ENCODE data around the gene MROH7.

MROH7 gene

GRCh38 chr1:54595956-54596498 lies 45.6 kb upstream of the MROH7 start:
- no peaks in the 10 kb centered on the region for H3F3A ChIP-seq (ENCODE audit: low read depth)
- H2AFZ ChIP-seq (ENCODE audit: low read length), result no peak overlapping the region
- no peaks in the 10 kb centered on the region for H3K9me3 ChIP-seq (ENCODE audit: insufficient read depth, low read depth, low read length)
- no peak overlapping the region for H3K4me3 ChIP-seq (ENCODE audit: low read length, poor library complexity, severe bottlenecking)
- H3K9ac ChIP-seq (ENCODE audit: low read depth, low read length, poor library complexity, severe bottlenecking), result no peak overlapping the region
- no peak overlapping the region for H3K4me2 ChIP-seq (ENCODE audit: low read depth, low read length, poor library complexity, severe bottlenecking)
- no peaks in the 10 kb centered on the region for H3K27me3 ChIP-seq (ENCODE audit: insufficient read depth, low read length, poor library complexity, severe bottlenecking)
- H3K36me3 ChIP-seq (ENCODE audit: insufficient read depth, low read length), result no peaks in the 10 kb centered on the region
- H3K79me2 ChIP-seq (ENCODE audit: insufficient read depth, low read length), result no peaks in the 10 kb centered on the region
- TF ChIP-seq CTCF (conservative IDR thresholded peaks at IDR 0.05; ENCODE audit: low read length), result no peak
- TF ChIP-seq EZH2phosphoT487 (IDR thresholded peaks at IDR 0.05; ENCODE audit: borderline replicate concordance), result no peak
- H4K20me1 ChIP-seq (ENCODE audit: insufficient read depth, low read length, poor library complexity, severe bottlenecking), result no peaks in the 10 kb centered on the region
- peaks cover 10% of the 10 kb centered on the region for H3K4me1 ChIP-seq (ENCODE audit: insufficient read depth, low read length, poor library complexity, severe bottlenecking)
- H3K9me2 ChIP-seq (replicated peaks; ENCODE audit: low read depth, low read length), result no peaks in the 10 kb centered on the region

- H3F3A ChIP-seq (ENCODE audit: low read depth), result no peaks in the 10 kb centered on the region
- no peaks in the 10 kb centered on the region for H3K36me3 ChIP-seq (ENCODE audit: insufficient read depth, low read length)
- TF ChIP-seq CTCF (conservative IDR thresholded peaks at IDR 0.05; ENCODE audit: low read length), result no peak
- TF ChIP-seq EZH2phosphoT487 (IDR thresholded peaks at IDR 0.05; ENCODE audit: borderline replicate concordance), result no peak
- H3K4me1 ChIP-seq (ENCODE audit: insufficient read depth, low read length, poor library complexity, severe bottlenecking), result peaks cover 10% of the 10 kb centered on the region
- no peaks in the 10 kb centered on the region for H3K79me2 ChIP-seq (ENCODE audit: insufficient read depth, low read length)
- H2AFZ ChIP-seq (ENCODE audit: low read length), result no peak overlapping the region
- no peak overlapping the region for H3K4me2 ChIP-seq (ENCODE audit: low read depth, low read length, poor library complexity, severe bottlenecking)
- H3K9me3 ChIP-seq (ENCODE audit: insufficient read depth, low read depth, low read length), result no peaks in the 10 kb centered on the region
- no peak overlapping the region for H3K4me3 ChIP-seq (ENCODE audit: low read length, poor library complexity, severe bottlenecking)
- no peaks in the 10 kb centered on the region for H4K20me1 ChIP-seq (ENCODE audit: insufficient read depth, low read length, poor library complexity, severe bottlenecking)
- no peaks in the 10 kb centered on the region for H3K27me3 ChIP-seq (ENCODE audit: insufficient read depth, low read length, poor library complexity, severe bottlenecking)
- H3K9me2 ChIP-seq (replicated peaks; ENCODE audit: low read depth, low read length), result no peaks in the 10 kb centered on the region
- H3K9ac ChIP-seq (ENCODE audit: low read depth, low read length, poor library complexity, severe bottlenecking), result no peak overlapping the region
Observed at GRCh38 chr1:54596756-54597155, 44.8 kb upstream of the MROH7 start.

- Histone ChIP-seq H3F3A (ENCODE audit: low read depth) (no peaks in the 10 kb centered on the region), H3K27me3 (ENCODE audit: insufficient read depth, low read length, poor library complexity, severe bottlenecking) (no peaks in the 10 kb centered on the region), H4K20me1 (ENCODE audit: insufficient read depth, low read length, poor library complexity, severe bottlenecking) (no peaks in the 10 kb centered on the region), H3K4me1 (ENCODE audit: insufficient read depth, low read length, poor library complexity, severe bottlenecking) (peaks cover 10% of the 10 kb centered on the region), H3K79me2 (ENCODE audit: insufficient read depth, low read length) (no peaks in the 10 kb centered on the region), H3K9ac (ENCODE audit: low read depth, low read length, poor library complexity, severe bottlenecking) (no peak overlapping the region), H2AFZ (ENCODE audit: low read length) (0 out of 2 replicates have a peak overlapping the region, but pooled peaks have one; percentile 38), H3K4me3 (ENCODE audit: low read length, poor library complexity, severe bottlenecking) (no peak overlapping the region), H3K4me2 (ENCODE audit: low read depth, low read length, poor library complexity, severe bottlenecking) (peak overlapping the region; percentile 36), H3K36me3 (ENCODE audit: insufficient read depth, low read length) (no peaks in the 10 kb centered on the region), H3K9me2 (replicated peaks; ENCODE audit: low read depth, low read length) (no peaks in the 10 kb centered on the region), H3K9me3 (ENCODE audit: insufficient read depth, low read depth, low read length) (no peaks in the 10 kb centered on the region)
- TF ChIP-seq EZH2phosphoT487 (IDR thresholded peaks at IDR 0.05; ENCODE audit: borderline replicate concordance), result no peak
- no peak for TF ChIP-seq CTCF (conservative IDR thresholded peaks at IDR 0.05; ENCODE audit: low read length)
Observed at GRCh38 chr1:54597455-54598030, 44.0 kb upstream of the MROH7 start.
